PFSK-1 (cell line): ENCODE measurements around the gene AHNAK2.

ENCODE experiments used
- POLR2AphosphoS5 ChIP-seq: IDR thresholded peaks from 2 replicates; pipeline ENCODE4 v1.6.1; 2012; ENCODE audit warnings: low read depth, mild to moderate bottlenecking, control low read depth, low read length, moderate library complexity
- REST ChIP-seq, 2 experiments: IDR thresholded peaks; 2 replicates each; pipeline versions ENCODE4 v1.6.1 to v1.8.0; 2011 to 2012; ENCODE audit warnings: low read depth in 2 of 2, low read length in 2 of 2, control low read depth in 1 of 2, inconsistent platforms in 1 of 2, mild to moderate bottlenecking in 1 of 2, moderate library complexity in 1 of 2; ENCODE audit not compliant: insufficient read depth in 1 of 2

- TF ChIP-seq REST (IDR thresholded peaks at IDR 0.05; ENCODE audit: insufficient read depth in 1 of 2, low read depth in 2 of 2, low read length in 2 of 2): no peak
- TF ChIP-seq POLR2AphosphoS5: no peak
These were observed 39.2 kb downstream of the AHNAK2 start for GRCh38 chr14:104938960-104939359.
